ENCODE measurements around the gene DAGLA.

DAGLA gene

DNA sequence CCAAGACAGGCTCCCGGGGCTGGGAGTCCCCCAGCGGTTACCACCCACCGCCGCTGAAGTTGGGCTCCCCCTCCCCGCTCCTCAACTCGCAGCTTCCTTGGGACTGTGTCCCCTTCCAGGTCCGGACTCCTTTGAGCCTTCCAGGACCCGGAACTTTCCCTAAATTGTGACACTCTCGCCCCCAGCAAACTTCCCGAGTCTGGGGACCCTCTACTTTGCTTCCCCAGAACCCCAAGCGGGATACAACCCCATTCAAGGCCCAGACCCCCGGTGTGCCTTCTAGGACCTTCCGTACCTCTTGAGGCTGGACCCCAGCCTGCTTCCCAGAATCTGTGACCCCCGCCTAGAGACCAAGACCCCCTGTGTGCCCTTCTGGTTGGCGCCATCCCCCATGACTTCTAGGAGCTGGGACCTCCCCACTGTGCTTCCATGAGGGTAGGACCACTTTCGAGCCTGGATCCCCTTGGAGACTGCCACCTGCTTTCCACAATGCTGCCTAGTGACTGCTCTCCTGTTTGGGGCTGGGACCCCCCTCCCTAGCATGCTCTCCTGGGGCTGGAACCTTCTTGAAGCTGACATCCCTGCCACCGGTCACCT is 72.8 kb downstream of the DAGLA start:
- peaks cover 10% of the 10 kb centered on the region for H3K79me1 ChIP-seq (ENCODE audit: low read length)
- peak overlapping the region; percentile 6 for H4K12ac ChIP-seq (ENCODE audit: low read depth, low read length)
- H3K4me2 ChIP-seq (ENCODE audit: low read length), result peak overlapping the region; percentile 72
- H3K4me3 ChIP-seq (ENCODE audit: low read depth, low read length), result peak overlapping the region; percentile 73
- no peaks in the 10 kb centered on the region for H3K36me3 ChIP-seq (ENCODE audit: control insufficient read depth in 1 of 2, insufficient read depth in 2 of 2, low read length in 2 of 2)
- H3K27me3 ChIP-seq (ENCODE audit: insufficient read depth, low read length), result peaks cover 5% of the 10 kb centered on the region
- peak overlapping the region; percentile 17 for H2BK12ac ChIP-seq (ENCODE audit: low read length)
- H3K27ac ChIP-seq (ENCODE audit: low read depth, low read length), result no peak overlapping the region
- peaks cover 27 to 36% of the 10 kb centered on the region in 2 experiments for H3K4me1 ChIP-seq (ENCODE audit: control insufficient read depth in 1 of 2, insufficient read depth in 2 of 2, low read length in 2 of 2)
- H3K14ac ChIP-seq (ENCODE audit: low read length), result peak overlapping the region; percentile 32
- peak overlapping the region; percentile 39 for H3K9ac ChIP-seq (ENCODE audit: low read length)
- peak overlapping the region; percentile 23 for H2AFZ ChIP-seq (ENCODE audit: insufficient read depth, low read length, poor library complexity)
- H2BK5ac ChIP-seq (ENCODE audit: low read depth, low read length, poor library complexity), result no peak overlapping the region
- peaks cover 2% of the 10 kb centered on the region for H3K79me2 ChIP-seq (ENCODE audit: control insufficient read depth, insufficient read depth, low read length, poor library complexity)
- no peak for DNase-seq
- no peak overlapping the region for H3K4ac ChIP-seq (ENCODE audit: low read depth, low read length)
- H2BK120ac ChIP-seq (ENCODE audit: insufficient read depth, low read length, poor library complexity), result peak overlapping the region; percentile 55
- H4K91ac ChIP-seq (ENCODE audit: low read depth, low read length), result peak overlapping the region; percentile 76
- no peak overlapping the region for H3K23ac ChIP-seq (ENCODE audit: low read length)
- H3K9me3 ChIP-seq (ENCODE audit: insufficient read depth, low read depth, low read length), result no peaks in the 10 kb centered on the region
- peak overlapping the region; percentile 63 for H4K8ac ChIP-seq (ENCODE audit: low read depth, low read length)
- peak overlapping the region; percentile 18 for H3K18ac ChIP-seq (ENCODE audit: low read length)
- no peak overlapping the region for H2AK5ac ChIP-seq (ENCODE audit: low read length)
- WGBS (ENCODE audit: extremely low coverage, insufficient coverage, insufficient read length), result no CpG with 5 or more reads among the region's 17 CpGs

- H3K23ac ChIP-seq (ENCODE audit: low read length), result no peak overlapping the region
- H3K9me3 ChIP-seq (ENCODE audit: insufficient read depth, low read depth, low read length), result no peaks in the 10 kb centered on the region
- H2BK5ac ChIP-seq (ENCODE audit: low read depth, low read length, poor library complexity), result no peak overlapping the region
- H3K79me1 ChIP-seq (ENCODE audit: low read length), result peaks cover 10% of the 10 kb centered on the region
- peak overlapping the region; percentile 72 for H3K4me2 ChIP-seq (ENCODE audit: low read length)
- no peak overlapping the region for H3K18ac ChIP-seq (ENCODE audit: low read length)
- H3K27ac ChIP-seq (ENCODE audit: low read depth, low read length), result no peak overlapping the region
- peaks cover 2% of the 10 kb centered on the region for H3K79me2 ChIP-seq (ENCODE audit: control insufficient read depth, insufficient read depth, low read length, poor library complexity)
- H2BK120ac ChIP-seq (ENCODE audit: insufficient read depth, low read length, poor library complexity), result no peak overlapping the region
- no peak for DNase-seq
- H3K27me3 ChIP-seq (ENCODE audit: insufficient read depth, low read length), result peaks cover 5% of the 10 kb centered on the region
- peaks cover 27 to 36% of the 10 kb centered on the region in 2 experiments for H3K4me1 ChIP-seq (ENCODE audit: control insufficient read depth in 1 of 2, insufficient read depth in 2 of 2, low read length in 2 of 2)
- peak overlapping the region; percentile 26 for H2BK12ac ChIP-seq (ENCODE audit: low read length)
- H4K8ac ChIP-seq (ENCODE audit: low read depth, low read length), result no peak overlapping the region
- H3K14ac ChIP-seq (ENCODE audit: low read length), result peak overlapping the region; percentile 4
- H2AFZ ChIP-seq (ENCODE audit: insufficient read depth, low read length, poor library complexity), result no peak overlapping the region
- WGBS (ENCODE audit: extremely low coverage, insufficient coverage, insufficient read length), result no CpG with 5 or more reads among the region's 5 CpGs
- H3K4me3 ChIP-seq (ENCODE audit: low read depth, low read length), result peak overlapping the region; percentile 20
- H3K9ac ChIP-seq (ENCODE audit: low read length), result no peak overlapping the region
- H4K12ac ChIP-seq (ENCODE audit: low read depth, low read length), result no peak overlapping the region
- H4K91ac ChIP-seq (ENCODE audit: low read depth, low read length), result peak overlapping the region; percentile 32
- no peak overlapping the region for H2AK5ac ChIP-seq (ENCODE audit: low read length)
- no peak overlapping the region for H3K4ac ChIP-seq (ENCODE audit: low read depth, low read length)
- H3K36me3 ChIP-seq (ENCODE audit: control insufficient read depth in 1 of 2, insufficient read depth in 2 of 2, low read length in 2 of 2), result no peaks in the 10 kb centered on the region
Measured at GRCh38 chr11:61753672-61754071, 73.5 kb downstream of the DAGLA start.

DNA sequence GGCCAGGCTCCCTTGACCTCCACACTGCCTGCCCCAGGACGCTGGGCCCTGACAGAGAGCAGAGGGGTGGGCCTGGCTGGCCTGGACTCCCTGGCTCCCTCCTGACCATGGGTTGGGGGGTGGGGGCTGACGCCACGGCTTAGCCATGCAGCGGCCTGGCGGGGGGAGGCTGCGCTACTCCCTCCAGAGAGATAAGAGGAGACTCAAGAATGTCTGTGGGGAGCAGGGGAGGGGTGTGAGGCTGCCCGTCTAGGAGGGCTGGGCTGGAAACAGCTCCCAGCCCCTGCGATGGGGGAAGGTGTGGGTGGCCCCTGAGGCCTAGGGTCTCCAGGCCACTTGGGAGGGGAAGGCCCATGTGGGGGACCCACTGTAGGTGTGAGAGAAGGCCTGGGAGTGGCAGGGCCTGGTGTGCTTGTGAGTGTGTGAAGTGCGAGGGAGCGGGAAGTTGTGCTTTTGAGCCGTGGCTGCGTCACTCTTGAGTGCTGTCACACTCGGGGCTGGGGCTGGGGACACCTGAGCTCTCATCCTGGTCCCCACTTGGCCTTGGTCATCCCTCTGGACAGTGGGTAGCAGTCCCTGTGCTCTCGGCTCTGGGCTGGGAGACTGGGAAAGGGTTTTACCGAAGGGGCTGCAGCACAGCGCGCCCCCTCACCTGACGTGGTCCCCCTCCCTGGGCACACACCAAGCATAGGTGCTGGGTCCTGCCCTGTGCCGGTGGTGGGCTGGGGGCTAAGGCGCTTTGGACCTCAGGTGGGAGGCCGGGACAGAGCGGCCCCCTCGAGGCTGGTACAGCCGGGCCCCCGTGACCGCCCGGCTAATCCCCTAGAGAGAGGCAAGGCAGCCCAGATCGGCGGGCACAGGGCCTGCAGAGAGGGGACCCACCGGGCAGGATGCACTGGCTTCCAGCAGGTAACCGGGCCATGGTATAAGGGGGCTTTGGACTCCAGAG is 74.6 kb downstream of the DAGLA start:
- peak overlapping the region; percentile 40 for H2AK5ac ChIP-seq (ENCODE audit: low read length)
- H3K23ac ChIP-seq (ENCODE audit: low read length), result no peak overlapping the region
- H2BK12ac ChIP-seq (ENCODE audit: low read length), result no peak overlapping the region
- peaks cover 5% of the 10 kb centered on the region for H3K27me3 ChIP-seq (ENCODE audit: insufficient read depth, low read length)
- no peak overlapping the region for H3K4ac ChIP-seq (ENCODE audit: low read depth, low read length)
- H3K9me3 ChIP-seq (ENCODE audit: insufficient read depth, low read depth, low read length), result peaks cover 3% of the 10 kb centered on the region
- H3K27ac ChIP-seq (ENCODE audit: low read depth, low read length), result peak overlapping the region; percentile 5
- peaks cover 10% of the 10 kb centered on the region for H3K79me1 ChIP-seq (ENCODE audit: low read length)
- peak overlapping the region; percentile 32 for H4K91ac ChIP-seq (ENCODE audit: low read depth, low read length)
- WGBS (ENCODE audit: extremely low coverage, insufficient coverage, insufficient read length), result no CpG with 5 or more reads among the region's 31 CpGs
- no peak overlapping the region for H2BK5ac ChIP-seq (ENCODE audit: low read depth, low read length, poor library complexity)
- H2AFZ ChIP-seq (ENCODE audit: insufficient read depth, low read length, poor library complexity), result no peak overlapping the region
- H4K12ac ChIP-seq (ENCODE audit: low read depth, low read length), result no peak overlapping the region
- H3K36me3 ChIP-seq (ENCODE audit: control insufficient read depth in 1 of 2, insufficient read depth in 2 of 2, low read length in 2 of 2), result no peaks in the 10 kb centered on the region
- H2BK120ac ChIP-seq (ENCODE audit: insufficient read depth, low read length, poor library complexity), result peak overlapping the region; percentile 37
- H3K79me2 ChIP-seq (ENCODE audit: control insufficient read depth, insufficient read depth, low read length, poor library complexity), result peaks cover 2% of the 10 kb centered on the region
- no peak overlapping the region for H3K9ac ChIP-seq (ENCODE audit: low read length)
- no peak overlapping the region for H3K4me3 ChIP-seq (ENCODE audit: low read depth, low read length)
- H3K18ac ChIP-seq (ENCODE audit: low read length), result peak overlapping the region; percentile 37
- no peak for DNase-seq
- H4K8ac ChIP-seq (ENCODE audit: low read depth, low read length), result no peak overlapping the region
- peaks cover 25 to 33% of the 10 kb centered on the region in 2 experiments for H3K4me1 ChIP-seq (ENCODE audit: control insufficient read depth in 1 of 2, insufficient read depth in 2 of 2, low read length in 2 of 2)
- H3K4me2 ChIP-seq (ENCODE audit: low read length), result peak overlapping the region; percentile 12
- H3K14ac ChIP-seq (ENCODE audit: low read length), result peak overlapping the region; percentile 16

- Histone ChIP-seq H3K18ac (ENCODE audit: low read length) (no peak overlapping the region), H3K4me1 (ENCODE audit: control insufficient read depth in 1 of 2, insufficient read depth in 2 of 2, low read length in 2 of 2) (peaks cover 23 to 33% of the 10 kb centered on the region in 2 experiments), H3K14ac (ENCODE audit: low read length) (no peak overlapping the region), H3K36me3 (ENCODE audit: control insufficient read depth in 1 of 2, insufficient read depth in 2 of 2, low read length in 2 of 2) (no peaks in the 10 kb centered on the region), H2BK12ac (ENCODE audit: low read length) (peak overlapping the region; percentile 25), H4K8ac (ENCODE audit: low read depth, low read length) (no peak overlapping the region), H3K27me3 (ENCODE audit: insufficient read depth, low read length) (peaks cover 5% of the 10 kb centered on the region), H4K91ac (ENCODE audit: low read depth, low read length) (peak overlapping the region; percentile 9), H3K79me1 (ENCODE audit: low read length) (peaks cover 10% of the 10 kb centered on the region), H3K4ac (ENCODE audit: low read depth, low read length) (no peak overlapping the region), H2AK5ac (ENCODE audit: low read length) (no peak overlapping the region), H3K9me3 (ENCODE audit: insufficient read depth, low read depth, low read length) (peaks cover 3% of the 10 kb centered on the region), H3K4me2 (ENCODE audit: low read length) (no peak overlapping the region), H3K4me3 (ENCODE audit: low read depth, low read length) (no peak overlapping the region), H3K9ac (ENCODE audit: low read length) (no peak overlapping the region), H2BK5ac (ENCODE audit: low read depth, low read length, poor library complexity) (no peak overlapping the region), H3K23ac (ENCODE audit: low read length) (no peak overlapping the region), H2BK120ac (ENCODE audit: insufficient read depth, low read length, poor library complexity) (no peak overlapping the region), H3K79me2 (ENCODE audit: control insufficient read depth, insufficient read depth, low read length, poor library complexity) (peaks cover 2% of the 10 kb centered on the region), H3K27ac (ENCODE audit: low read depth, low read length) (no peak overlapping the region), H2AFZ (ENCODE audit: insufficient read depth, low read length, poor library complexity) (no peak overlapping the region), H4K12ac (ENCODE audit: low read depth, low read length) (no peak overlapping the region)
- WGBS (ENCODE audit: extremely low coverage, insufficient coverage, insufficient read length), result no CpG with 5 or more reads among the region's 4 CpGs
- no peak for DNase-seq
Measured at GRCh38 chr11:61756147-61756451, 75.9 kb downstream of the DAGLA start.

Measured in trophoblast cell (in vitro differentiated cells and primary cell).